K562 (cell line): Measurements from ENCODE around the gene CABLES1. TPM values are rescaled to one million over a fixed set of nuclear protein-coding genes. Genes with fewer than 3 reads are reported as not detected.
A peak's percentile ranks its signal among the peaks of the same experiment; 100 is the strongest.

ENCODE experiments used
- CCNT2 ChIP-seq: IDR thresholded peaks from 2 replicates; pipeline ENCODE4 v1.6.1; 2011; ENCODE audit warnings: borderline replicate concordance, low read depth, mild to moderate bottlenecking, moderate library complexity, mixed read lengths, low read length; ENCODE audit not compliant: insufficient read length; ENCODE audit errors: extremely low read depth
- CEBPB ChIP-seq: fragments of 450-650 bp; IDR thresholded peaks from 2 replicates; pipeline ENCODE4 v1.6.1; 2016; ENCODE audit warnings: missing genetic modification characterization, missing compliant biosample characterization
- DMBX1 ChIP-seq: fragments of 250-450 bp; sonication (Bioruptor Pico); IDR thresholded peaks from 2 replicates; pipeline ENCODE4 v1.8.0; 2022; ENCODE audit warnings: inconsistent platforms, mild to moderate bottlenecking, moderate library complexity, borderline replicate concordance
- DPF2 ChIP-seq: fragments of 450-650 bp; IDR thresholded peaks from 2 replicates; pipeline ENCODE4 v1.6.1; 2016
- FOSL1 ChIP-seq: fragments of 200-800 bp; sonication (Bioruptor generic); conservative IDR thresholded peaks from 2 replicates; pipeline ENCODE4 v1.6.1; 2016; ENCODE audit warnings: missing genetic modification characterization, missing compliant biosample characterization
- GABPA ChIP-seq: fragments of 200-800 bp; sonication (Bioruptor generic); conservative IDR thresholded peaks from 2 replicates; pipeline ENCODE4 v1.6.1; 2016; ENCODE audit warnings: low read depth, missing genetic modification characterization, missing compliant biosample characterization
- GATA2 ChIP-seq: sonication (generic); formaldehyde crosslinking; IDR thresholded peaks from 2 replicates; pipeline ENCODE4 v1.4.0; 2020; ENCODE audit warnings: mild to moderate bottlenecking, missing genetic modification reagents
- HNRNPUL1 ChIP-seq: fragments of 200-400 bp; formaldehyde crosslinking; IDR thresholded peaks from 2 replicates; pipeline ENCODE4 v1.6.1; 2017; ENCODE audit warnings: low read length
- MAFG ChIP-seq: fragments of 450-650 bp; conservative IDR thresholded peaks from 2 replicates; pipeline ENCODE4 v1.6.1; 2016; ENCODE audit warnings: missing genetic modification characterization, missing compliant biosample characterization
- MEF2D ChIP-seq: conservative IDR thresholded peaks from 2 replicates; pipeline ENCODE4 v1.6.1; 2016; ENCODE audit warnings: low read depth, missing genetic modification characterization, missing compliant biosample characterization
- MEIS2 ChIP-seq: fragments of 450-650 bp; IDR thresholded peaks from 2 replicates; pipeline ENCODE4 v1.6.1; 2014; ENCODE audit warnings: mild to moderate bottlenecking; ENCODE audit not compliant: partially characterized antibody
- NFIC ChIP-seq: fragments of 450-650 bp; IDR thresholded peaks from 2 replicates; pipeline ENCODE4 v1.6.1; 2017; ENCODE audit warnings: mild to moderate bottlenecking, inconsistent platforms
- PTBP1 ChIP-seq: fragments of 200-400 bp; formaldehyde crosslinking; IDR thresholded peaks from 2 replicates; pipeline ENCODE4 v1.6.1; 2017; ENCODE audit warnings: low read depth, low read length
- RB1 ChIP-seq: fragments of 450-650 bp; IDR thresholded peaks from 2 replicates; pipeline ENCODE4 v1.6.1; 2017; ENCODE audit warnings: low read depth, mild to moderate bottlenecking
- RBM17 ChIP-seq: fragments of 200-400 bp; formaldehyde crosslinking; IDR thresholded peaks from 2 replicates; pipeline ENCODE4 v1.6.1; 2017; ENCODE audit warnings: low read depth, mild to moderate bottlenecking, low read length, borderline replicate concordance
- RBM22 ChIP-seq: fragments of 200-400 bp; formaldehyde crosslinking; IDR thresholded peaks from 2 replicates; pipeline ENCODE4 v1.6.1; 2018; ENCODE audit warnings: low read length, low read depth; ENCODE audit not compliant: poor library complexity, severe bottlenecking
- SAFB2 ChIP-seq: fragments of 200-400 bp; formaldehyde crosslinking; IDR thresholded peaks from 2 replicates; pipeline ENCODE4 v1.6.1; 2018; ENCODE audit warnings: borderline replicate concordance, low read length, low read depth, moderate library complexity; ENCODE audit not compliant: severe bottlenecking
- TSC22D4 ChIP-seq: fragments of 450-650 bp; IDR thresholded peaks from 2 replicates; pipeline ENCODE4 v1.6.1; 2016; ENCODE audit warnings: missing genetic modification characterization, missing biosample characterization, control low read depth
- ZNF217 ChIP-seq: sonication (generic); formaldehyde crosslinking; IDR thresholded peaks from 2 replicates; pipeline ENCODE4 v1.8.0; 2022; ENCODE audit warnings: mild to moderate bottlenecking, missing genetic modification reagents
- ZNF23 ChIP-seq: fragments of 250-450 bp; sonication (Bioruptor Pico); IDR thresholded peaks from 2 replicates; pipeline ENCODE4 v1.4.0; 2020; ENCODE audit warnings: mild to moderate bottlenecking
- ZNF253 ChIP-seq: fragments of 250-450 bp; sonication (Bioruptor Pico); conservative IDR thresholded peaks from 2 replicates; pipeline ENCODE4 v1.6.1; 2021; ENCODE audit warnings: mild to moderate bottlenecking
- ZNF77 ChIP-seq: fragments of 250-450 bp; sonication (Bioruptor Pico); IDR thresholded peaks from 2 replicates; pipeline ENCODE4 v1.5.0; 2020
- ZNF79 ChIP-seq: fragments of 250-450 bp; sonication (Bioruptor Pico); IDR thresholded peaks from 2 replicates; pipeline ENCODE4 v1.4.0; 2020; ENCODE audit warnings: low read depth, mild to moderate bottlenecking, moderate library complexity
- polyA plus RNA-seq, 8 experiments: library from polyadenylated mRNA; depleted of rRNA in 4 of 8; stranded (reverse) in 5 of 8; unstranded in 3 of 8; fragments of >200 nt; fragmentation: Nextera tagmentation in 2 of 8; fragmentation: Illumina TruSeq in 1 of 8; extraction: Ambion mirVana in 2 of 8; extraction: Trizol in 1 of 8; gene quantifications; 2 replicates each; pipeline versions ENCODE4 v1.2.1 to v1.2.3, GENCODE V29; 2011 to 2014; ENCODE audit warnings: inconsistent platforms in 1 of 8, missing spikeins in 1 of 8
- total RNA-seq, 7 experiments: library from RNA; depleted of rRNA in 6 of 7; stranded (reverse); fragments of >200 nt in 6 of 7; fragmentation: Illumina TruSeq in 2 of 7; extraction: Trizol in 2 of 7; gene quantifications; 2 replicates each; pipeline versions ENCODE4 v1.2.1 to v1.2.3, GENCODE V29; 2011 to 2021; ENCODE audit warnings: low replicate concordance in 1 of 7
- TF ChIP-seq, protein P1 (sequence below), 2 experiments: fragments of 450-650 bp; IDR thresholded peaks; 2 replicates each; pipeline ENCODE4 v1.6.1; 2018; ENCODE audit warnings: mild to moderate bottlenecking in 2 of 2, low read depth in 1 of 2; ENCODE audit not compliant: partially characterized antibody in 2 of 2
- TF ChIP-seq, protein P2 (sequence below): fragments of 250-450 bp; sonication (Bioruptor Pico); IDR thresholded peaks from 2 replicates; pipeline ENCODE4 v1.8.0; 2021; ENCODE audit warnings: moderate library complexity, mild to moderate bottlenecking, inconsistent platforms

Gene CABLES1
- total and polyA plus RNA-seq, 9 of the 15 experiments (the other 6 are each of a cell fraction or from before 2014, with no cell fraction given) = 0.04 to 0.10 (median 0.06) TPM; not detected in 3

DNA sequence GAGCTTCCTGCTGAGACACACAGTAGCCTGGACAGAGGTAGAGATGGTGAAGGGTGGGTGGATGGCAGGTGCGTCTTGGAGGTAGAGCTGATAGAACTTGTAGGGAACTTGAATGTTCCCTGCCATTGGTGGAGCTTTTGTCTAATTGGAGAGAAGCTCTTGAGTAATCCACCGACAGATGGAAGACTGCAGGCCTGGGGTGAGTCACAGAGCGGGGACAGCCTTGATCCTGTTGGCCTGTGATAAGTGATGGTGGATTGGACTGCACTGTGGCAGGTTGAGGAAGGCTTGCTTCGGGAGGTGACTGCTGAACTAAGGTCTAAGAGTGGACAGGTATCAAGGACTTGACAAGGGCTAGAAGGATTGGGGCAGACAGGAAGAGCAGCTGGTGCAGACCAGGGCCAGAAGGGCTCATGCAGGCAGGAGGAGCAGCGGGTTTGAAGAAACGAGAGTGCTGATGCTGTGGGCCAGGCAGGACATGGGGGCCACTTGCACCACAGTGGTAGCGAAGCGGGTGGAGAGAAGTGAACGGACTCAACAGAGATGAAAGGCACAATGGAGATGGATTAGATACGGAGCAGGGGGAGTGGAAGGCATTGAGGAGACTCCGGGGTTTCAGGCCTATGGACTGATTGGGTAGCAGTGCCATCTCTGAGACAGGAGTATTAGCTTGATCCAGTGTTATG is 16.3 kb downstream of the CABLES1 start (continued):
- TF ChIP-seq RBM17 (no peak), RBM22 (no peak), MAFG (tag) (no peak), SAFB2 (no peak), NFIC (no peak), DMBX1 (CRISPR knock-in tag) (no peak), ZNF77 (CRISPR knock-in tag) (no peak), CCNT2 (no peak), FOSL1 (tag) (peak; percentile 79), GABPA (tag) (no peak), ZNF79 (no peak), GATA2 (CRISPR knock-in tag) (no peak), DPF2 (0 out of 2 replicates have a peak, but pooled peaks have one; percentile 31), PTBP1 (no peak), TSC22D4 (no peak), CEBPB (tag) (peak; percentile 63), ZNF217 (CRISPR knock-in tag) (no peak), ZNF253 (CRISPR knock-in tag) (no peak), MEF2D (tag) (no peak), HNRNPUL1 (no peak), MEIS2 (no peak), RB1 (no peak), ZNF23 (CRISPR knock-in tag) (no peak)
- TF ChIP-seq, protein P1, sequence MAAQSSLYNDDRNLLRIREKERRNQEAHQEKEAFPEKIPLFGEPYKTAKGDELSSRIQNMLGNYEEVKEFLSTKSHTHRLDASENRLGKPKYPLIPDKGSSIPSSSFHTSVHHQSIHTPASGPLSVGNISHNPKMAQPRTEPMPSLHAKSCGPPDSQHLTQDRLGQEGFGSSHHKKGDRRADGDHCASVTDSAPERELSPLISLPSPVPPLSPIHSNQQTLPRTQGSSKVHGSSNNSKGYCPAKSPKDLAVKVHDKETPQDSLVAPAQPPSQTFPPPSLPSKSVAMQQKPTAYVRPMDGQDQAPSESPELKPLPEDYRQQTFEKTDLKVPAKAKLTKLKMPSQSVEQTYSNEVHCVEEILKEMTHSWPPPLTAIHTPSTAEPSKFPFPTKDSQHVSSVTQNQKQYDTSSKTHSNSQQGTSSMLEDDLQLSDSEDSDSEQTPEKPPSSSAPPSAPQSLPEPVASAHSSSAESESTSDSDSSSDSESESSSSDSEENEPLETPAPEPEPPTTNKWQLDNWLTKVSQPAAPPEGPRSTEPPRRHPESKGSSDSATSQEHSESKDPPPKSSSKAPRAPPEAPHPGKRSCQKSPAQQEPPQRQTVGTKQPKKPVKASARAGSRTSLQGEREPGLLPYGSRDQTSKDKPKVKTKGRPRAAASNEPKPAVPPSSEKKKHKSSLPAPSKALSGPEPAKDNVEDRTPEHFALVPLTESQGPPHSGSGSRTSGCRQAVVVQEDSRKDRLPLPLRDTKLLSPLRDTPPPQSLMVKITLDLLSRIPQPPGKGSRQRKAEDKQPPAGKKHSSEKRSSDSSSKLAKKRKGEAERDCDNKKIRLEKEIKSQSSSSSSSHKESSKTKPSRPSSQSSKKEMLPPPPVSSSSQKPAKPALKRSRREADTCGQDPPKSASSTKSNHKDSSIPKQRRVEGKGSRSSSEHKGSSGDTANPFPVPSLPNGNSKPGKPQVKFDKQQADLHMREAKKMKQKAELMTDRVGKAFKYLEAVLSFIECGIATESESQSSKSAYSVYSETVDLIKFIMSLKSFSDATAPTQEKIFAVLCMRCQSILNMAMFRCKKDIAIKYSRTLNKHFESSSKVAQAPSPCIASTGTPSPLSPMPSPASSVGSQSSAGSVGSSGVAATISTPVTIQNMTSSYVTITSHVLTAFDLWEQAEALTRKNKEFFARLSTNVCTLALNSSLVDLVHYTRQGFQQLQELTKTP (IDR thresholded peaks at IDR 0.05; ENCODE audit: low read depth in 1 of 2, partially characterized antibody in 2 of 2) = no peak
- TF ChIP-seq, protein P2, sequence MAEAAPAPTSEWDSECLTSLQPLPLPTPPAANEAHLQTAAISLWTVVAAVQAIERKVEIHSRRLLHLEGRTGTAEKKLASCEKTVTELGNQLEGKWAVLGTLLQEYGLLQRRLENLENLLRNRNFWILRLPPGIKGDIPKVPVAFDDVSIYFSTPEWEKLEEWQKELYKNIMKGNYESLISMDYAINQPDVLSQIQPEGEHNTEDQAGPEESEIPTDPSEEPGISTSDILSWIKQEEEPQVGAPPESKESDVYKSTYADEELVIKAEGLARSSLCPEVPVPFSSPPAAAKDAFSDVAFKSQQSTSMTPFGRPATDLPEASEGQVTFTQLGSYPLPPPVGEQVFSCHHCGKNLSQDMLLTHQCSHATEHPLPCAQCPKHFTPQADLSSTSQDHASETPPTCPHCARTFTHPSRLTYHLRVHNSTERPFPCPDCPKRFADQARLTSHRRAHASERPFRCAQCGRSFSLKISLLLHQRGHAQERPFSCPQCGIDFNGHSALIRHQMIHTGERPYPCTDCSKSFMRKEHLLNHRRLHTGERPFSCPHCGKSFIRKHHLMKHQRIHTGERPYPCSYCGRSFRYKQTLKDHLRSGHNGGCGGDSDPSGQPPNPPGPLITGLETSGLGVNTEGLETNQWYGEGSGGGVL (CRISPR knock-in tag) = no peak
